Endothelial cell of umbilical vein (primary cell): Measurements from ENCODE around the gene TGM6.

Experiments
- CTCF ChIP-seq, 2 donors: IDR thresholded peaks; 1 replicate in 1 of 2; 2 replicates in 1 of 2; pipeline ENCODE4 v1.5.1; 2011; ENCODE audit warnings: low read length in 2 of 2, mild to moderate bottlenecking in 2 of 2, moderate library complexity in 2 of 2, control low read depth in 1 of 2, inconsistent platforms in 1 of 2, low read depth in 1 of 2; ENCODE audit not compliant: insufficient read depth in 1 of 2; ENCODE audit errors: extremely low read depth in 1 of 2
- EZH2 ChIP-seq: IDR thresholded peaks from 2 replicates; pipeline ENCODE4 v1.6.1; 2012; ENCODE audit warnings: borderline replicate concordance, low read depth, mild to moderate bottlenecking, moderate library complexity, low read length, inconsistent platforms; ENCODE audit not compliant: severe bottlenecking
- JUN ChIP-seq: IDR thresholded peaks from 2 replicates; pipeline ENCODE4 v1.6.1; 2011; ENCODE audit warnings: borderline replicate concordance, low read depth; ENCODE audit not compliant: insufficient read length, insufficient read depth
- POLR2AphosphoS5 ChIP-seq: IDR thresholded peaks from 2 replicates; pipeline ENCODE4 v1.6.1; 2012; ENCODE audit warnings: low read depth, mild to moderate bottlenecking, control low read depth, low read length, moderate library complexity; ENCODE audit not compliant: insufficient read depth

DNA sequence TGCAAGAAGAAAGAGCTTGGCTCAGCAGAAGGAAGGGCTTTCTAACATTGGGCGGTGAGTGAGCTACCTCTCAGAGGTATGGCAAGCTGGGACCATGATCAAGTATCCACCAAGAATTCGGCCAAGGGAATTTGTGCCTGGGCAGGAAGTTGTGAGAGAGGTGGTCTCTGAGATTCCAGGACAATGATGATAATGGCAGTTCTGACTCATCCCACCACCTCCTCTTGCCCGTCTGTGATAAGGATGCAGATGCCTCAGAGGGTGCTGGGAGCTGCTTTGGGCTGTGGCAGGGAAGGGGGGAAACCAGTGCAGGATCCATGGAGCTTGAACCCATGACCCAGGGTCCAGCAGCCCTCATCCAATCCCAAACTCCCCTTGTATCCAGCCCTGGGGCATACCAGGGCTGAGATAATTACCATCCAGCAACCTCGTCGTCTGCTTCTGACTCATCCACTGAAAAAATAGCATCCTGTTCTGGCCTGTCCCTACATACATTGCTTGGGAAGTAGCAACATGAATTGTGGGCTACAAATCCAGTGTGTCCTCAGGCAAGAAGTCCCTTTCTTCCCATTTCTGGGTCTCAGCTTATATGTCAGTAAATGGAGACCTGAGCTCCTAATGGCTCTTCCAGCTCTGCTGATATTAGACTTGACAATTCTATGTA lies 5.9 kb downstream of the TGM6 start:
- TF ChIP-seq CTCF (IDR thresholded peaks at IDR 0.05; ENCODE audit: extremely low read depth in 1 of 2, insufficient read depth in 1 of 2, low read depth in 1 of 2, low read length in 2 of 2) (no peak), EZH2 (no peak), JUN (no peak), POLR2AphosphoS5 (no peak)
